IMR-90 (cell line): Measurements from ENCODE around the gene PI16. TPM values are rescaled to one million over a fixed set of nuclear protein-coding genes. Genes with fewer than 3 reads are reported as not detected.

ENCODE experiments used
- ATAC-seq: fragments of 200-7000 bp; cut with Tn5 transposase; 2 replicates; pipeline ENCODE4 v1.9.1; 2020; ENCODE audit warnings: low read depth, mild to moderate bottlenecking, moderate library complexity
- BruUV-seq: library from RNA; stranded (reverse); fragments of 400-500 nt; replicated peaks from 2 replicates; lab custom pipeline; 2021; lab: Mats Ljungman, UMichigan
- CTCF ChIA-PET: fragments of 300-600 bp; formaldehyde crosslinking; extraction: SDS; loops from one replicate; lab custom pipeline; 2021; ENCODE audit warnings: antibody characterized with exemption; lab: Yijun Ruan, JAX
- POLR2A ChIA-PET: fragments of 300-600 bp; sonication (Branson Sonifier 250); formaldehyde crosslinking; loops from one replicate; lab custom pipeline; 2022; ENCODE audit warnings: antibody characterized with exemption; ENCODE audit not compliant: unreplicated experiment; lab: Charles Lee
- DNase-seq: peaks from one replicate; pipeline ENCODE4 v3.0.0; 2013
- H2AFZ ChIP-seq: replicated peaks from 2 replicates; pipeline ENCODE3; 2013; ENCODE audit warnings: low read length, mild to moderate bottlenecking; ENCODE audit not compliant: poor library complexity
- H2AK5ac ChIP-seq: 2 replicates; pipeline ENCODE4 v1.6.1; 2013; ENCODE audit warnings: low read depth, low read length, inconsistent platforms
- H2AK9ac ChIP-seq: replicated peaks from 2 replicates; pipeline ENCODE3; 2013; ENCODE audit warnings: mild to moderate bottlenecking, low read depth, low read length, moderate library complexity; ENCODE audit not compliant: poor library complexity
- H2BK120ac ChIP-seq: 2 replicates; pipeline ENCODE4 v1.6.1; 2013; ENCODE audit warnings: low read depth, low read length, inconsistent platforms
- H2BK15ac ChIP-seq: 3 replicates; pipeline ENCODE4 v1.6.1; 2013; ENCODE audit warnings: low read depth, low read length, inconsistent platforms
- H2BK20ac ChIP-seq: 2 replicates; pipeline ENCODE4 v1.6.1; 2013; ENCODE audit warnings: low read depth, mild to moderate bottlenecking, inconsistent platforms, low read length, moderate library complexity
- H2BK5ac ChIP-seq: 2 replicates; pipeline ENCODE4 v1.6.1; 2013; ENCODE audit warnings: mild to moderate bottlenecking, low read depth, low read length, inconsistent platforms; ENCODE audit not compliant: poor library complexity, severe bottlenecking
- H3K14ac ChIP-seq: replicated peaks from 2 replicates; pipeline ENCODE4 v1.6.1; 2013; ENCODE audit warnings: low read depth, low read length, inconsistent platforms
- H3K18ac ChIP-seq: 2 replicates; pipeline ENCODE4 v1.6.1; 2013; ENCODE audit warnings: low read depth, low read length, control low read depth
- H3K23ac ChIP-seq: 2 replicates; pipeline ENCODE4 v1.6.1; 2013; ENCODE audit warnings: low read depth, low read length, inconsistent platforms
- H3K27ac ChIP-seq: 2 replicates; pipeline ENCODE4 v1.5.1; 2013; ENCODE audit warnings: mild to moderate bottlenecking, control low read depth, low read length; ENCODE audit not compliant: insufficient read depth
- H3K27me3 ChIP-seq: 2 replicates; pipeline ENCODE4 v1.6.1; 2013; ENCODE audit warnings: low read length; ENCODE audit not compliant: control insufficient read depth, insufficient read depth
- H3K36me3 ChIP-seq: 2 replicates; pipeline ENCODE4 v1.6.1; 2013; ENCODE audit warnings: low read length, mixed read lengths; ENCODE audit not compliant: control insufficient read depth, insufficient read depth
- H3K4ac ChIP-seq: 2 replicates; pipeline ENCODE4 v1.6.1; 2013; ENCODE audit warnings: low read depth, low read length, inconsistent platforms
- H3K4me1 ChIP-seq: 2 replicates; pipeline ENCODE4 v1.6.1; 2013; ENCODE audit warnings: low read length, mixed read lengths; ENCODE audit not compliant: control insufficient read depth, insufficient read depth
- H3K4me2 ChIP-seq: 2 replicates; pipeline ENCODE4 v1.6.1; 2013; ENCODE audit warnings: low read depth, mild to moderate bottlenecking, control low read depth, low read length, moderate library complexity
- H3K4me3 ChIP-seq: 2 replicates; pipeline ENCODE4 v1.5.1; 2013; ENCODE audit warnings: low read depth, mild to moderate bottlenecking, control low read depth, low read length, moderate library complexity; ENCODE audit not compliant: insufficient read depth
- H3K56ac ChIP-seq: 2 replicates; pipeline ENCODE4 v1.6.1; 2013; ENCODE audit warnings: low read length, inconsistent platforms; ENCODE audit not compliant: insufficient read depth; ENCODE audit errors: extremely low read depth
- H3K79me1 ChIP-seq, 2 experiments: 2 replicates each; pipeline ENCODE4 v1.6.1; 2013; ENCODE audit warnings: low read length in 2 of 2, inconsistent platforms in 1 of 2, low read depth in 1 of 2
- H3K9ac ChIP-seq: 2 replicates; pipeline ENCODE4 v1.6.1; 2013; ENCODE audit warnings: low read depth, low read length, control low read depth
- H3K9me1 ChIP-seq: 2 replicates; pipeline ENCODE4 v1.6.1; 2013; ENCODE audit warnings: low read length, inconsistent platforms; ENCODE audit not compliant: insufficient read depth
- H3K9me3 ChIP-seq: 2 replicates; pipeline ENCODE4 v1.6.1; 2013; ENCODE audit warnings: low read length; ENCODE audit not compliant: control insufficient read depth, insufficient read depth
- H4K20me1 ChIP-seq: 2 replicates; pipeline ENCODE4 v1.6.1; 2013; ENCODE audit warnings: low read length, inconsistent platforms; ENCODE audit not compliant: insufficient read depth
- H4K5ac ChIP-seq: 2 replicates; pipeline ENCODE4 v1.6.1; 2013; ENCODE audit warnings: mild to moderate bottlenecking, low read depth, low read length, control low read depth
- H4K8ac ChIP-seq, 2 experiments: 2 replicates each; pipeline ENCODE4 v1.6.1; 2013; ENCODE audit warnings: low read depth in 2 of 2, low read length in 2 of 2, control low read depth in 1 of 2, inconsistent platforms in 1 of 2
- H4K91ac ChIP-seq: 2 replicates; pipeline ENCODE4 v1.6.1; 2013; ENCODE audit warnings: low read depth, low read length, inconsistent platforms; ENCODE audit not compliant: insufficient read depth
- BHLHE40 ChIP-seq: fragments of 150-350 bp; IDR thresholded peaks from 2 replicates; pipeline ENCODE4 v1.6.1; 2016; ENCODE audit warnings: mild to moderate bottlenecking, low read depth, low read length
- CEBPB ChIP-seq: IDR thresholded peaks from 2 replicates; pipeline ENCODE4 v1.6.1; 2012; ENCODE audit warnings: low read depth, low read length, improper control_type of control experiment
- CHD1 ChIP-seq: IDR thresholded peaks from 2 replicates; pipeline ENCODE4 v1.6.1; 2012; ENCODE audit warnings: low read depth, low read length, improper control_type of control experiment
- FOS ChIP-seq: fragments of 150-350 bp; IDR thresholded peaks from 2 replicates; pipeline ENCODE4 v1.6.1; 2016; ENCODE audit warnings: low read depth, low read length
- MAFK ChIP-seq: IDR thresholded peaks from 2 replicates; pipeline ENCODE4 v1.6.1; 2012; ENCODE audit warnings: low read depth, low read length, improper control_type of control experiment
- MAZ ChIP-seq: IDR thresholded peaks from 2 replicates; pipeline ENCODE4 v1.6.1; 2012; ENCODE audit warnings: low read depth, mild to moderate bottlenecking, low read length, improper control_type of control experiment, moderate library complexity, borderline replicate concordance
- MXI1 ChIP-seq: IDR thresholded peaks from 2 replicates; pipeline ENCODE4 v1.6.1; 2012; ENCODE audit warnings: low read depth, mild to moderate bottlenecking, low read length, moderate library complexity, borderline replicate concordance
- NFE2L2 ChIP-seq: fragments of 150-350 bp; IDR thresholded peaks from 2 replicates; pipeline ENCODE4 v1.6.1; 2016; ENCODE audit warnings: low read depth, mild to moderate bottlenecking, low read length
- POLR2A ChIP-seq: IDR thresholded peaks from 2 replicates; pipeline ENCODE4 v1.6.1; 2012; ENCODE audit warnings: mild to moderate bottlenecking, low read depth, low read length
- RAD21 ChIP-seq: IDR thresholded peaks from 2 replicates; pipeline ENCODE4 v1.6.1; 2012; ENCODE audit warnings: low read length, improper control_type of control experiment
- RCOR1 ChIP-seq: IDR thresholded peaks from 2 replicates; pipeline ENCODE4 v1.6.1; 2012; ENCODE audit warnings: mild to moderate bottlenecking, low read length, improper control_type of control experiment; ENCODE audit not compliant: insufficient replicate concordance
- RFX5 ChIP-seq: IDR thresholded peaks from 2 replicates; pipeline ENCODE4 v1.8.0; 2012; ENCODE audit warnings: low read depth, mild to moderate bottlenecking, low read length, moderate library complexity
- SMC3 ChIP-seq: fragments of 150-350 bp; IDR thresholded peaks from 2 replicates; pipeline ENCODE4 v1.6.1; 2016; ENCODE audit warnings: low read depth, mild to moderate bottlenecking, antibody characterized with exemption, low read length, moderate library complexity
- WGBS, 2 experiments: methylation state at CpG; one replicate each; pipeline versions ENCODE4 v1.1.5 to v1.1.7; 2013; ENCODE audit warnings: missing lambda C conversion rate in 2 of 2; ENCODE audit not compliant: insufficient read length in 1 of 2; ENCODE audit errors: extremely low coverage in 2 of 2; 5-methylcytosine and 5-hydroxymethylcytosine counted together
- dilution Hi-C: fragments of 300-500 bp; cut with HindIII; formaldehyde crosslinking; loops from one replicate; pipeline ENCODE4 v1.14.3; 2018; ENCODE audit warnings: low sequenced_read_pairs; ENCODE audit not compliant: unreplicated experiment
- in situ Hi-C: fragments of 300-500 bp; cut with MboI; formaldehyde crosslinking; loops from 3 replicates; pipeline ENCODE4 v1.14.3; 2019; ENCODE audit warnings: low sequenced_read_pairs, inconsistent platforms, mixed read lengths
- intact Hi-C: fragments of 100-400 bp; cut with micrococcal nuclease; formaldehyde crosslinking; loops from 2 replicates; pipeline ENCODE4 v1.10.0; 2022
- polyA plus RNA-seq, 3 experiments: library from polyadenylated mRNA; depleted of rRNA; stranded (reverse); fragments of >200 nt; gene quantifications; 2 replicates each; pipeline ENCODE4 v1.2.3, GENCODE V29; 2012; ENCODE audit warnings: low replicate concordance in 1 of 3
- total RNA-seq: library from RNA; depleted of rRNA; stranded (reverse); fragments of >200 nt; gene quantifications from 2 replicates; pipeline ENCODE4 v1.2.3, GENCODE V29; 2012
- TF ChIP-seq, protein P1 (sequence below): fragments of 150-350 bp; IDR thresholded peaks from 2 replicates; pipeline ENCODE4 v1.6.1; 2017; ENCODE audit warnings: mild to moderate bottlenecking, antibody characterized with exemption, low read length, low read depth
- TF ChIP-seq, protein P2 (sequence below): conservative IDR thresholded peaks from 2 replicates; pipeline ENCODE4 v1.5.1; 2012; ENCODE audit warnings: mild to moderate bottlenecking, low read depth, low read length, improper control_type of control experiment
- TF ChIP-seq, protein P3 (sequence below): fragments of 150-350 bp; IDR thresholded peaks from 2 replicates; pipeline ENCODE4 v1.6.1; 2016; ENCODE audit warnings: low read depth, mild to moderate bottlenecking, low read length, moderate library complexity, borderline replicate concordance

Gene PI16
- total and polyA plus RNA-seq, 2 of the 4 experiments (the other 2 are of a cell fraction), result 0.21 TPM; not detected in 1

- H3K36me3 ChIP-seq, result peaks cover 17% of the 10 kb centered on the region
- H4K20me1 ChIP-seq, result peaks cover 68% of the 10 kb centered on the region
- no peak overlapping the region for H3K18ac ChIP-seq
- no peak overlapping the region for H4K91ac ChIP-seq
- H3K9ac ChIP-seq, result no peak overlapping the region
- no peak overlapping the region for H3K56ac ChIP-seq
- ChIA-PET POLR2A (no interaction called here), CTCF (no interaction called here)
- H3K4me2 ChIP-seq, result peak overlapping the region; percentile 99; the same call in 1 of the 2 replicates
- H2AFZ ChIP-seq, result no peak overlapping the region
- no peak overlapping the region for H3K4me3 ChIP-seq
- no peak overlapping the region for H2BK20ac ChIP-seq
- H3K9me1 ChIP-seq, result peaks cover 28% of the 10 kb centered on the region
- peak overlapping the region; percentile 36 for H2AK9ac ChIP-seq
- no peak overlapping the region for H4K5ac ChIP-seq
- no peaks in the 10 kb centered on the region for H3K27me3 ChIP-seq
- no peak overlapping the region for H2BK120ac ChIP-seq
- H3K14ac ChIP-seq, result no peak overlapping the region; the same call in 1 of the 2 replicates
- intact Hi-C loops (no loop called here), dilution Hi-C loops (no loop called here), in situ Hi-C loops (loop anchor here (10.0 kb wide), 1 partner anchor 99 kb away; the partner anchor contains the start of gene C6orf89)
- no peak overlapping the region for H2BK15ac ChIP-seq
- peaks cover 12 to 72% of the 10 kb centered on the region in 2 experiments; a peak in 3 of 4 replicates for H3K79me1 ChIP-seq
- no peak for TF ChIP-seq CHD1
- no peak for TF ChIP-seq MXI1
- TF ChIP-seq BHLHE40, result no peak
- TF ChIP-seq MAZ, result no peak
- TF ChIP-seq, protein P1, sequence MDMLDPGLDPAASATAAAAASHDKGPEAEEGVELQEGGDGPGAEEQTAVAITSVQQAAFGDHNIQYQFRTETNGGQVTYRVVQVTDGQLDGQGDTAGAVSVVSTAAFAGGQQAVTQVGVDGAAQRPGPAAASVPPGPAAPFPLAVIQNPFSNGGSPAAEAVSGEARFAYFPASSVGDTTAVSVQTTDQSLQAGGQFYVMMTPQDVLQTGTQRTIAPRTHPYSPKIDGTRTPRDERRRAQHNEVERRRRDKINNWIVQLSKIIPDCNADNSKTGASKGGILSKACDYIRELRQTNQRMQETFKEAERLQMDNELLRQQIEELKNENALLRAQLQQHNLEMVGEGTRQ, result no peak
- TF ChIP-seq, protein P2, sequence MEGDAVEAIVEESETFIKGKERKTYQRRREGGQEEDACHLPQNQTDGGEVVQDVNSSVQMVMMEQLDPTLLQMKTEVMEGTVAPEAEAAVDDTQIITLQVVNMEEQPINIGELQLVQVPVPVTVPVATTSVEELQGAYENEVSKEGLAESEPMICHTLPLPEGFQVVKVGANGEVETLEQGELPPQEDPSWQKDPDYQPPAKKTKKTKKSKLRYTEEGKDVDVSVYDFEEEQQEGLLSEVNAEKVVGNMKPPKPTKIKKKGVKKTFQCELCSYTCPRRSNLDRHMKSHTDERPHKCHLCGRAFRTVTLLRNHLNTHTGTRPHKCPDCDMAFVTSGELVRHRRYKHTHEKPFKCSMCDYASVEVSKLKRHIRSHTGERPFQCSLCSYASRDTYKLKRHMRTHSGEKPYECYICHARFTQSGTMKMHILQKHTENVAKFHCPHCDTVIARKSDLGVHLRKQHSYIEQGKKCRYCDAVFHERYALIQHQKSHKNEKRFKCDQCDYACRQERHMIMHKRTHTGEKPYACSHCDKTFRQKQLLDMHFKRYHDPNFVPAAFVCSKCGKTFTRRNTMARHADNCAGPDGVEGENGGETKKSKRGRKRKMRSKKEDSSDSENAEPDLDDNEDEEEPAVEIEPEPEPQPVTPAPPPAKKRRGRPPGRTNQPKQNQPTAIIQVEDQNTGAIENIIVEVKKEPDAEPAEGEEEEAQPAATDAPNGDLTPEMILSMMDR, result no peak
- TF ChIP-seq RFX5, result no peak
- no peak for TF ChIP-seq SMC3
- TF ChIP-seq MAFK, result no peak
- TF ChIP-seq POLR2A, result no peak
- TF ChIP-seq FOS, result no peak
- no peak for TF ChIP-seq RCOR1
- TF ChIP-seq, protein P3, sequence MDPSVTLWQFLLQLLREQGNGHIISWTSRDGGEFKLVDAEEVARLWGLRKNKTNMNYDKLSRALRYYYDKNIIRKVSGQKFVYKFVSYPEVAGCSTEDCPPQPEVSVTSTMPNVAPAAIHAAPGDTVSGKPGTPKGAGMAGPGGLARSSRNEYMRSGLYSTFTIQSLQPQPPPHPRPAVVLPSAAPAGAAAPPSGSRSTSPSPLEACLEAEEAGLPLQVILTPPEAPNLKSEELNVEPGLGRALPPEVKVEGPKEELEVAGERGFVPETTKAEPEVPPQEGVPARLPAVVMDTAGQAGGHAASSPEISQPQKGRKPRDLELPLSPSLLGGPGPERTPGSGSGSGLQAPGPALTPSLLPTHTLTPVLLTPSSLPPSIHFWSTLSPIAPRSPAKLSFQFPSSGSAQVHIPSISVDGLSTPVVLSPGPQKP, result no peak
- no peak for TF ChIP-seq CEBPB
- TF ChIP-seq RAD21, result no peak
- no peak for TF ChIP-seq NFE2L2
- peaks cover 18% of the 10 kb centered on the region for H3K4me1 ChIP-seq
- no peak overlapping the region for H2BK5ac ChIP-seq
- DNase-seq, result no peak
- H3K23ac ChIP-seq, result peak overlapping the region; percentile 80; the same call in 1 of the 2 replicates
- H4K8ac ChIP-seq, result no peak overlapping the region
- H3K9me3 ChIP-seq, result no peaks in the 10 kb centered on the region
- H2AK5ac ChIP-seq, result peak overlapping the region; percentile 99; the same call in 1 of the 2 replicates
- H3K27ac ChIP-seq, result no peak overlapping the region
- no peak overlapping the region for H3K4ac ChIP-seq
- no peak for ATAC-seq
- BruUV-seq, result no TSS peak
- WGBS, 2 experiments, result 78% methylated on average over 3 of the region's 3 CpGs; no CpG with 5 or more reads in 1 of the 2 experiments
Measured at GRCh38 chr6:36983538-36983937, 29.0 kb downstream of the PI16 start.
